ENCODE data around the gene GRM8. TPM values are rescaled to one million over a fixed set of nuclear protein-coding genes. Genes with fewer than 3 reads are reported as not detected.

GRM8 gene
- polyA plus RNA-seq, 1 donor (not counting 4 experiments of a cell fraction or from before 2014, with no cell fraction given), result not detected

DNA sequence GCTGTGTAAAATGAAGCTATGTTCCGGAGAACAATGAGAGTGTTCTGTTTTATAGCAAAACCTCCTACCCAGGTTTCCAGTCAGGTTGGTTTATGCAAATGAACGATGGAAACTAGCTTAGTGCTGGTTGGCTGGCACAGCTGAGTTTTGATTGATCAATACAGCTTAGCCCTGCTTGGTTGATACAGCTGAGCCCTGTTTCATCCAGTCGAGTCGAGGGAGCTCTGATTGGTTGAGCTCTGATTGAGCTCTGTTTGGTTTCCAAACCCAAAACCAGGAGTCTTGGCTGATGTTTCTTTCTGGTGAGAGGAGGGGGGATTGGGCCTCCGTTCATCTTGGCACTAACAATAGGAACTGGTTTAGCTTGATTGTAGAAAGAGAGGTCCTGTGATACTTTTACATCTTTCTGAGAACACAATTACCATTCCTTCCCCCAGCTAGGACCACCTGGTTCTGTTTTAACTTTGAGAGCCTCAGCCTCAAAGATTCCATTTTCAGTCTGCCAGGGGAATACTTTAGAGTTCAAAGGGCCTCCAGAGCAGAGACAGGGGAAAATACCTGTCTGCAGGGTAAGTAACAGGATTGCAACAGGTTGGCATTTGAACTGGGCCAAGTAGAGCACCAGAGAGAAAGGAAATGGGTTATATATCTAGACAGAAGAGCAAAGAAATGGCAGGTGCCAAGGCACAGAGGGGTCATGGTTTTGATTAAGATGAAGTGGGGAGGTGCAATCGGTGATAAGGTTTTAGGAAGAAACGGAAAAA lies 210.9 kb downstream of the GRM8 start:
- Histone ChIP-seq H3K4me1 (ENCODE audit: control insufficient read depth, extremely low read depth, insufficient read depth, low read length) (no peaks in the 10 kb centered on the region), H2AFZ (ENCODE audit: control insufficient read depth, low read length) (no peak overlapping the region), H3K27ac (ENCODE audit: control insufficient read depth, insufficient read depth, low read length) (no peak overlapping the region), H4K20me1 (ENCODE audit: control insufficient read depth, extremely low read depth, insufficient read depth, low read length) (no peaks in the 10 kb centered on the region), H3K36me3 (ENCODE audit: control insufficient read depth in 2 of 2, extremely low read depth in 1 of 2, insufficient read depth in 2 of 2, low read length in 2 of 2) (no peaks in the 10 kb centered on the region), H3K27me3 (ENCODE audit: control insufficient read depth, extremely low read depth, insufficient read depth, low read length) (no peaks in the 10 kb centered on the region), H3K4me2 (ENCODE audit: control insufficient read depth, extremely low read depth, insufficient read depth, low read depth, low read length) (no peak overlapping the region), H3K9ac (ENCODE audit: control insufficient read depth, extremely low read depth, insufficient read depth, low read length) (no peak overlapping the region), H3K9me3 (ENCODE audit: control insufficient read depth, low read depth, low read length) (no peaks in the 10 kb centered on the region), H3K4me3 (ENCODE audit: control insufficient read depth in 2 of 3, extremely low read depth in 1 of 3, insufficient read depth in 2 of 3, low read depth in 1 of 3, low read length in 3 of 3) (no peak overlapping the region), H3K79me2 (ENCODE audit: control insufficient read depth, insufficient read depth, low read length) (no peaks in the 10 kb centered on the region), H3K9me1 (ENCODE audit: control insufficient read depth, extremely low read depth, insufficient read depth, low read length) (no peaks in the 10 kb centered on the region)
- DNase-seq (ENCODE audit: low read depth, low spot score) (no peak), FAIRE-seq (no peak)
- TF ChIP-seq, protein P1, sequence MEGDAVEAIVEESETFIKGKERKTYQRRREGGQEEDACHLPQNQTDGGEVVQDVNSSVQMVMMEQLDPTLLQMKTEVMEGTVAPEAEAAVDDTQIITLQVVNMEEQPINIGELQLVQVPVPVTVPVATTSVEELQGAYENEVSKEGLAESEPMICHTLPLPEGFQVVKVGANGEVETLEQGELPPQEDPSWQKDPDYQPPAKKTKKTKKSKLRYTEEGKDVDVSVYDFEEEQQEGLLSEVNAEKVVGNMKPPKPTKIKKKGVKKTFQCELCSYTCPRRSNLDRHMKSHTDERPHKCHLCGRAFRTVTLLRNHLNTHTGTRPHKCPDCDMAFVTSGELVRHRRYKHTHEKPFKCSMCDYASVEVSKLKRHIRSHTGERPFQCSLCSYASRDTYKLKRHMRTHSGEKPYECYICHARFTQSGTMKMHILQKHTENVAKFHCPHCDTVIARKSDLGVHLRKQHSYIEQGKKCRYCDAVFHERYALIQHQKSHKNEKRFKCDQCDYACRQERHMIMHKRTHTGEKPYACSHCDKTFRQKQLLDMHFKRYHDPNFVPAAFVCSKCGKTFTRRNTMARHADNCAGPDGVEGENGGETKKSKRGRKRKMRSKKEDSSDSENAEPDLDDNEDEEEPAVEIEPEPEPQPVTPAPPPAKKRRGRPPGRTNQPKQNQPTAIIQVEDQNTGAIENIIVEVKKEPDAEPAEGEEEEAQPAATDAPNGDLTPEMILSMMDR (optimal IDR thresholded peaks at IDR 0.05 in 1 of 3, IDR thresholded peaks at IDR 0.05 in 1 of 3, conservative IDR thresholded peaks at IDR 0.05 in 1 of 3; ENCODE audit: extremely low read depth in 1 of 3, insufficient read depth in 2 of 3, low read length in 3 of 3), result no peak
- dilution Hi-C loops (cut with MboI; ENCODE audit: extremely low pct_ligation_motif_present, low sequenced_read_pairs), result no loop called here

DNA sequence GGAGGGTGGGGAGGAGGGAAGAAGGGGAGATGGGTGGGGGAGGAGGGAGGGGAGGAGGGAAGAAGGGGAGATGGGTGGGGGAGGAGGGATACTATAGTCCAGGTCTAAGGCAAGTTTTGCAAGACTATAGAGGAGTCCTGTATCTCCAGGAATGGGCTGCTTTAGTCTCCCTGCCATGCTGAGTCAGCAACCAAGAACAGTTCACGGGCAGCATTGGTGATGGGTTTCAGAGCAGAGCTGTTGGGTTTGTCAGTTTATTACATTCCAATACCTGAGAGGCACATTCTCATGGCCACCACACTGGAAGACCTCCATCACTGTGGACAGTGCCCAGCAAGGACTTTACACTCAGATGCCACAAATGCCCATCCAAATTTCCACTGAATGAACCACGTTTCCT lies 212.7 kb downstream of the GRM8 start:
- no peak overlapping the region for H3K9ac ChIP-seq (ENCODE audit: control insufficient read depth, extremely low read depth, insufficient read depth, low read length)
- no peaks in the 10 kb centered on the region for H4K20me1 ChIP-seq (ENCODE audit: control insufficient read depth, extremely low read depth, insufficient read depth, low read length)
- no peaks in the 10 kb centered on the region for H3K79me2 ChIP-seq (ENCODE audit: control insufficient read depth, insufficient read depth, low read length)
- no peaks in the 10 kb centered on the region for H3K27me3 ChIP-seq (ENCODE audit: control insufficient read depth, extremely low read depth, insufficient read depth, low read length)
- dilution Hi-C loops (cut with MboI; ENCODE audit: extremely low pct_ligation_motif_present, low sequenced_read_pairs), result no loop called here
- H3K9me3 ChIP-seq (ENCODE audit: control insufficient read depth, low read depth, low read length), result no peaks in the 10 kb centered on the region
- no peaks in the 10 kb centered on the region for H3K9me1 ChIP-seq (ENCODE audit: control insufficient read depth, extremely low read depth, insufficient read depth, low read length)
- no peak overlapping the region for H3K4me2 ChIP-seq (ENCODE audit: control insufficient read depth, extremely low read depth, insufficient read depth, low read depth, low read length)
- no peaks in the 10 kb centered on the region for H3K4me1 ChIP-seq (ENCODE audit: control insufficient read depth, extremely low read depth, insufficient read depth, low read length)
- no peak overlapping the region for H2AFZ ChIP-seq (ENCODE audit: control insufficient read depth, low read length)
- FAIRE-seq (no peak), DNase-seq (ENCODE audit: low read depth, low spot score) (no peak)
- TF ChIP-seq, protein P1 (optimal IDR thresholded peaks at IDR 0.05 in 1 of 3, IDR thresholded peaks at IDR 0.05 in 1 of 3, conservative IDR thresholded peaks at IDR 0.05 in 1 of 3; ENCODE audit: extremely low read depth in 1 of 3, insufficient read depth in 2 of 3, low read length in 3 of 3), result no peak
- TF ChIP-seq EZH2 (IDR thresholded peaks at IDR 0.05; ENCODE audit: low read length), result no peak
- no peak overlapping the region for H3K4me3 ChIP-seq (ENCODE audit: control insufficient read depth in 2 of 3, extremely low read depth in 1 of 3, insufficient read depth in 2 of 3, low read depth in 1 of 3, low read length in 3 of 3)
- no peaks in the 10 kb centered on the region for H3K36me3 ChIP-seq (ENCODE audit: control insufficient read depth in 2 of 2, extremely low read depth in 1 of 2, insufficient read depth in 2 of 2, low read length in 2 of 2)
- H3K27ac ChIP-seq (ENCODE audit: control insufficient read depth, insufficient read depth, low read length), result no peak overlapping the region
